NCI-H1092 (cell line): ENCODE data around the gene SPATA16.
"Not testable (repeated sequence)": the region's sequence is repeated elsewhere in the genome, so short reads cannot be mapped to it uniquely, and the experiment has no call there.

ENCODE experiments used
- DNase-seq: peaks from one replicate; lab custom pipeline; 2025; lab: John Stamatoyannopoulos, UW

Gene SPATA16

GRCh38 chr3:172939651-172940293 is 201.3 kb downstream of the SPATA16 start:
- DNase-seq, result no peak

- no peak for DNase-seq
These were observed 202.2 kb downstream of the SPATA16 start for GRCh38 chr3:172938788-172939187.

- no peak for DNase-seq
These were observed 209.2 kb downstream of the SPATA16 start for GRCh38 chr3:172931746-172932285.

- no peak for DNase-seq
These were observed 211.6 kb downstream of the SPATA16 start for GRCh38 chr3:172929451-172929850.

GRCh38 chr3:172924546-172924945 is 216.5 kb downstream of the SPATA16 start:
- no peak for DNase-seq

GRCh38 chr3:172919297-172919683 is 221.7 kb downstream of the SPATA16 start:
- no peak for DNase-seq

GRCh38 chr3:172918568-172919296 is 222.3 kb downstream of the SPATA16 start:
- DNase-seq, result no peak

- no peak for DNase-seq
These were observed 222.9 kb downstream of the SPATA16 start for GRCh38 chr3:172918165-172918564.

- DNase-seq, result peak; percentile 13
These were observed 225.0 kb downstream of the SPATA16 start for GRCh38 chr3:172915911-172916514.

GRCh38 chr3:172914854-172915253 is 226.2 kb downstream of the SPATA16 start:
- no peak for DNase-seq

- DNase-seq, result no peak
These were observed 227.0 kb downstream of the SPATA16 start for GRCh38 chr3:172913911-172914655.

GRCh38 chr3:172911142-172911541 is 229.9 kb downstream of the SPATA16 start:
- no peak for DNase-seq

- DNase-seq, result no peak
These were observed 232.2 kb downstream of the SPATA16 start for GRCh38 chr3:172908771-172909270.

- no peak for DNase-seq
These were observed 235.6 kb downstream of the SPATA16 start for GRCh38 chr3:172905451-172905850.

- no peak for DNase-seq
These were observed 236.2 kb downstream of the SPATA16 start for GRCh38 chr3:172904711-172905373.

GRCh38 chr3:172903642-172904320 is 237.3 kb downstream of the SPATA16 start:
- DNase-seq, result no peak

GRCh38 chr3:172892158-172892557 is 248.9 kb downstream of the SPATA16 start:
- DNase-seq, result no peak

- no peak for DNase-seq
These were observed 255.3 kb downstream of the SPATA16 start for GRCh38 chr3:172885704-172886103.

GRCh38 chr3:172882563-172882962 is 258.5 kb downstream of the SPATA16 start:
- no peak for DNase-seq

GRCh38 chr3:172879381-172879780 is 261.7 kb downstream of the SPATA16 start:
- not testable (repeated sequence) for DNase-seq

GRCh38 chr3:172877011-172877410 is 264.0 kb downstream of the SPATA16 start:
- DNase-seq, result no peak
